Stimulated activated CD8-positive, alpha-beta memory T cell treated with anti-CD3 and anti-CD28 coated beads, Interleukin-7, amount 100 ng/mL, for 48 hours (primary cell): ENCODE results near the gene ASGR1.

ENCODE experiments used
- DNase-seq, 2 donors: peaks; one replicate each; pipeline ENCODE4 v3.0.0-alpha.2; 2020; ENCODE audit warnings: low read depth in 1 of 2; ENCODE audit errors: extremely low read depth in 1 of 2

ASGR1 gene, protein sequence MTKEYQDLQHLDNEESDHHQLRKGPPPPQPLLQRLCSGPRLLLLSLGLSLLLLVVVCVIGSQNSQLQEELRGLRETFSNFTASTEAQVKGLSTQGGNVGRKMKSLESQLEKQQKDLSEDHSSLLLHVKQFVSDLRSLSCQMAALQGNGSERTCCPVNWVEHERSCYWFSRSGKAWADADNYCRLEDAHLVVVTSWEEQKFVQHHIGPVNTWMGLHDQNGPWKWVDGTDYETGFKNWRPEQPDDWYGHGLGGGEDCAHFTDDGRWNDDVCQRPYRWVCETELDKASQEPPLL

DNA sequence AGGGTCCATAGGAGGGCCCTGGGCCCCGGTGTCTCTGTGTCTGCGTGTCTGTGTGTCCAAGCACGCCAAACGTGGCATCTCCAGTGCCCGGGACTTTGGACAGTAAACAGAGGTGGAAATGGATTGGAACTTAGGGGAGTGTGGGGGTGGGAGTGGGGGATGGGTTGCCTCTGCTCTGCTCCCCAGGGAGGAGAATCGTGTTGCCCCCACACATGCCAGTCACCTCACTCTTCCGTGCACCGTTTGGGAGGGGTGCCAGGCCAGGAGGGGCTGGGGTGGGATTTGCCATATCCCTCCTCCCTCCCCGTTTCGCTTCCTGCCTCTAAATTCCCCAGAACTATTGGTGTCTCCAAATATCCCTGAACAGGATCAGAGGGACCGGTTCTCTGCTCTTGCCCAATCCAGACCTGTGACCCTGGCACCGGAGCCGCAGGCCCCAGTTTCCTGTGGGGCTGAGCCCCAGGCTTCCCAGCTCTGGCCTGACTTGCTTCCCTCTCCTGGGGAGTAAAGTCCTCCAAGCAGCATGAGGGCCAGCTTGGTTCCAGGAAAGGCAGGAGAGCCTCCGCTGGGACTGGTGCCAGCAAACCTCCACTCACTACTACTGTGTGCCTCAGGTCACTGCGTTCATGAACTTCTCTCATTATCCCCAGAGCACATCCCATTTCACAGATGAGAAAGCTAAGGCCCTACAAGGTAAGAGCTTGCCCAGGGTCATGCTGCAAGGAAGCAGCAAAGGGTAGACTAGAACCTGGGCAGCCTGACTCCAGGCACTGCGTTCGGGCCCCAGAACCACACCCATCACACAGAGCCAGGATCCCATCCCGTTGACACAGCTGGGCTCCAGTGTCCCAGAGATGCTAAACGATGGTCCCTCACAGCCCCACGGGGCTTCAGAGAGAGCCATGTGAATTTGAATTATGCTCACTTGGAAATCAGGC is at the start of gene ASGR1:
ASGR1 (minus strand) TSS at position 54 of the 938 bp plus-strand sequence. CDS start 807 bp downstream, outside the sequence.
- no peak for DNase-seq

DNA sequence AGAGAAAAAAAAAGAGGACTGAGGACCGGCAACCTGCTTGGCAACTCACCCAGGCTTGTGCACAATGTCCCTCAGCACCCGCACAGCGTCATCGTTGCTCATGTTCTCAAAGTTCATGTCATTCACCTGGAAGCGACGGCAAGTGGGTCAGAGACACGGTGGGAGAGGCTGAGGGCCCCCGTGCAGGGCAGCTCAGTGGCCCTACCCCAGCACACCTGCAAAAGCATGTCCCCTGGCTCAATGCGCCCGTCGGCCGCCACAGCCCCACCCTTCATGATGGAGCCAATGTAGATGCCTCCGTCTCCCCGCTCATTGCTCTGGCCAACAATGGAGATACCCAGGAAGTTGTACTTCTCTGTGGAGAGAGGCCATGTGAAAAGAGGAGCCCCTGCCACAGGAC is 49.8 kb upstream of the ASGR1 start:
- no peak for DNase-seq

DNA sequence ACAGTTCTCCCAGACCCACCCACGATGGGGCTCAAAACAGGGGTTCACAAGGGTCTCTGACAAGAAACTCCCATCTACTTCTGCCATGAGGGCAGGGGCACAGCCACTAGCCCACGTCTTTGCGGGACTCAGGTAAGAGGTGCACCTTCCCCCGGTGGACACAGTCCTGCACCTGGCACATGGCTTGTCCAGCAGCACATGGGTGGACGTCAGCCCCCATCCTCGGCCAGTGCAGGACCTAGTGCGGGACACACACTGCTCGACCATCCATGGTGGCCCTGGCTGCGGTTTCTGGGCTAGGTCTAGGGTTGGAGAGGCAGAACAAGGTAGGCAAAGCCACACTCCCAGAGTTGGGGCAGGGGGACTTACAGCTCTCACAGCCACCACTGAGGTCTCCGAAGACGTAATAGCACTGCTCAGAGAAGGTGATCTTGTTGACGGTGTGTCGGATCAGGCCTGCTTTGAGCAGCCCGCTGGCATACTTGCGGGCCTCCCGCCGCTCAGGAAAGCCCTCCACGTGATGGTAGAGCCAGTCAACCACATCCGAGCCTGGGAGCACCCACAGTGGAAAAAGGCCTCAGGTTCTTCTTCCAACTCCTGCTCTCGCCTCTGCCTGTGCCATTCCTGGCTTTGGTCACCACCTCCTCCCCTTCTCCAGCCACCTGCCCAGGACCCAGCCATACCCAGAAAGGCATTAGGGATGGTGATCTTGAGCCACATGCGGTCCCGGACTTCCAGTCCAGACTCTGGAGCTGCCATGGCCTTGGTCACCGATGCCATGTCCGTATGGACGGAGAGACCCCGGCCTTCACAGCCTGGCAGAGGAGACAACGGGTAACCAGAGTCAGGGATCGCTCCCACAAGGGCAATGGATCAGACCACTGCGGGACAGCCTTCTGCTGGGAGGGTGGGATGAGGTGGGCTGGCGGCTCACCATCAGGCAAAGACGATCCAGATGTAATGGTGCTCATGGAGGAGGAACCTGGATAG is 47.8 kb upstream of the ASGR1 start:
- no peak for DNase-seq

DNA sequence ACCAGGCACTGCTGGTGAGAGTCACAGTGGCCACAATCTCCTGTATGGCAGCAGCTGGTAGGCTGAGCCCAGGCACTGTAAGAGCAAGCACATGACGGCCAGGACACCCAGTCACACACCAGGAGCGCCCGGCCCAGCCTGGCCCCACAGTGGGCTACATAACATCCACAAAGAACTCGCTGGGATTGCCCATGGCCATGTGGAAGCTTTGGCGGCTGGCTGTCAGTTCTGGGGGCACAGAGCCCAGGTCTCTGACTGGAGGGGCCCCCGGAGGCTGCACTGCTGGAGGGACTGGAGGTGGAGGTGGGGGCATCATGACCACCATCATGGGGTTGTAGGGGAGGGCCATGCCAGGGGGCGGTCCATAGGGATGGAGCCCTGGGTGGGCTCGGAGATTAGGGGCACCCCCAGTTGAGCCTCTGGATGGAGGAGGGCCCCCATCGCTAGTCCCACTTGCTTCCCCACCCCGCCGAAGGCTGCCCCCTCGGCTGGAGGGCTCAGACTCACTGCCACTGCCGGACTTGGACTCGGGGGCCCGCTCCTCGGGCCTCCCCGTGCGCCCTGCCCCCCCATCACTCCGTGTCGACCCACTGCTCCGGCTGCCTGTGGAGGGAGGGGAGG is 46.7 kb upstream of the ASGR1 start:
- DNase-seq, result no peak

DNA sequence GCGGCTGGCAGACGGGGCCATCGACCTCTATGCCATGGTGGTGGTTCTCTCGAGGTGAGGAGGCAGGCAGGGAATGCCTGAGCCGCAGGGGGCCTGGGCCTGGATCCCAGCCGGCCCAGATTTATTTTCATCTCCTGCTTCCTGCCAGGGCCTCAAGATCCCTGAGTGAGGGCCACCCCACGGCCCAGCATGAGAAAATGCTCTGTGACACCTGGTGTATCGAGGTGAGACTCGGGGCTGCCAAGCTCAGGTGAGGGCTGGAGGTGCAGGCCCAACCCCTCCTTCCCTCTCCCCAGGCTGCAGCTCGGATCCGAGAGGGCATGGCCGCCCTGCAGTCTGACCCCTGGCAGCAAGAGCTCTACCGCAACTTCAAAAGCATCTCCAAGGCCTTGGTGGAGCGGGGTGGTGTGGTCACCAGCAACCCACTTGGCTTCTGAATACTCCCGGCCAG is 45.5 kb upstream of the ASGR1 start:
- DNase-seq, result no peak

DNA sequence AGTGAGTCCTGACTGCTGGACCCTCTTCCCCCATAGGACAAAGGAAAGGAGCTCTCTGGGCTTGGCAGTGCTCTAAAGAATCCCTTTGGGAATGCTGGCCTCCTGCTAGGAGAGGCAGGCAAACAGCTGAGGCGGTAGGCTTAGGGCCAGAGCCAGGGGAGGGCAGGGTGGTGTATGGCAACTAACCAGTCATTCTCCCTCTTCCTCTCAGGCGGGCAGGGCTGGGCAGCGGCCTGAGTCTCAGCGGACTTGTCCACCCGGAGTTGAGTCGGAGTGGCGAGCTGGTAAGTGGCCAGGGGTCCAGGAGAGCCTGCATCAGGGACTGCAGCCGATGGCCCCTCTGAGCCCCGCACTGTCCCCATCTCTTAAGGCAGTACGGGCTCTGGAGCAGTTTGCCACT is 44.9 kb upstream of the ASGR1 start:
- DNase-seq, result no peak

DNA sequence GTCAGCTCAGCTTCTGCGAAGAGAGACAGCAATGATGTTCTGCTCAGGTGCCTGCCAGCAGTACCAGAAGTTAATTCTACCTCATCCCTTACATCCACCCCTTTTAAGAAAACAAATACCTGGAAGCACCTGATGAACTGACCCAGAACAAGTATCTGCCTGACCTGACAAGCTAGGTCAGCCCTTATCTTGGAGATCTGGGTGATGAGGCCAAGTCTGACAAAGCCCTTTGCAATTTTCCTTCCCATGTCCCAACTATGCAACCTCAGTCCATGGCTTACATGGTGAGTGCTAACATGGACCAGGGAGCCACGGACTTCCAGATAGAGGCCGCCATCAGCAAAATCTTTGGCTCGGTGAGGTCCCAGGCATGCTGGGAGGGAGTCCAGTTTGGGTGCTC is 44.2 kb upstream of the ASGR1 start:
- no peak for DNase-seq

DNA sequence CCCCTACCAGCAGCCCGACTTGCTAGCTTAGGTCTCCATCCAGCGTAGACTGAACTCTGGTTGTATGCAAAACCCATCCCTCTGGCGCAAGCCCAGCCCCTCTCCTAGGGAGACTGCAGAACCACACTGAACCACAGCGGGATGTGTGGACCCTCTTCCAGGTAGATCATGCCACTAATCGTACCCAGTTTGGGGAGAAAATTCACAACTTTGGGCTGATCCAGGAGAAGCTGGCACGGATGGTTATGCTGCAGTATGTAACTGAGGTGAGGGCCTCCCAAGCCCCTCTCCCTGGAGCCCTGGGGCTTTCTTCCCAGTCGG is 43.8 kb upstream of the ASGR1 start:
- DNase-seq, result no peak

DNA sequence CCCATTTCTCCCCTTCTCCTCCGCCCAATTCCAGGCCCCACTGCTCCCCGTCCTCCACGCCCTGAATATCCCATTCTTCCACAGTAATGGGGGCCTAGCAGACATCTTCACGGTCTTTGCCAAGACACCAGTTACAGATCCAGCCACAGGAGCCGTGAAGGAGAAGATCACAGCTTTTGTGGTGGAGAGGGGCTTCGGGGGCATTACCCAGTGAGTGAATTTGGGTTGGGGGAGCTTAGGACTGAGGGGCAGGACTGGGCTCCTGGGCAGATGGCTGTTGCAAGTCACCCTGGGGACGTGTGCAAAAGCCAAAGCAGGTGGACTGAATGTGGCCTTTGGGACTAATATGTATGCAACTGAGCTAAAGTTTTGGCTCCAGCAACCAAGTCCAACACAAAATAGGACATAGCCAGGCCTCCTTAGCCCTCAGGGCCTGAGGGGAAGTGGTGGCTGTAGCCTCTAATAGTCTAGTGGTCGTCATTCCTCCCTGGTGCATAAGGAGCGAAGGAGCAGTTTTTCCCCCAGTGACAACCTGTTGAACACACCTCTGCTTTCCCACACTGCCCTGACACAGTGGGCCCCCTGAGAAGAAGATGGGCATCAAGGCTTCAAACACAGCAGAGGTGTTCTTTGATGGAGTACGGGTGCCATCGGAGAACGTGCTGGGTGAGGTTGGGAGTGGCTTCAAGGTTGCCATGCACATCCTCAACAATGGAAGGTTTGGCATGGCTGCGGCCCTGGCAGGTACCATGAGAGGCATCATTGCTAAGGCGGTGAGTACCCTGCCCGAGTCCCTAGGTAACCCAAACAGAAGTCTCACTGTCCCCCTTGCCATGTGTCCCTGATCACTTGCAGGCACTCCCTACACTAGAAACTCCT is 43.2 kb upstream of the ASGR1 start:
- no peak for DNase-seq

DNA sequence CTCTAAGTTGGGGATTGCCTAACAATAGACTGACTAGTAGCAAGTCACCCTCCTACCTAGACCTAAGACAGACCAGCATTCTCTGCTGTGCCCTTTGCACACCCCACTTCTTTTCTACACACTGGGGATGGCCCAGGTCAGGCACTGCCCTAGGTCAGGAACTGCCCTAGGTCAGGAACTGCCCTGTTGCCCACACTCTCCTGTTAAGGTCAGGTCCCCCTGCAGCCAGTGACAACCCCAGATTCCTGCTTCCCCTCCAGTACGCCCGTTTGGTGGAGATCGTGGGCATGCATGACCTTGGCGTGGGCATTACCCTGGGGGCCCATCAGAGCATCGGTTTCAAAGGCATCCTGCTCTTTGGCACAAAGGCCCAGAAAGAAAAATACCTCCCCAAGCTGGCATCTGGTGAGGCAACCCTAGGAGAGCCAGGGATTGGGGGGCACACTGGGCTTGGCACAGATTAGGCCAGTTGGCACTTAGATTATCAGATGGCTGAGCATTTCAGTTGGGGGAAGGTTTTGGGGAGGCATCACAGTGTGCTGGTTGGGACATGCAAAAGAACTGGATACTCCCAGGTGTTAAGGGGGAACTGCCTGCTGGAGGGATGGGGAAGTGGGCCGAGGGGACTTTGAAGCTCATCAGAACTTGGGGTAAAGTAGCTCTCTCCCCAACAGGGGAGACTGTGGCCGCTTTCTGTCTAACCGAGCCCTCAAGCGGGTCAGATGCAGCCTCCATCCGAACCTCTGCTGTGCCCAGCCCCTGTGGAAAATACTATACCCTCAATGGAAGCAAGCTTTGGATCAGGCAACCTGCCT is 42.3 kb upstream of the ASGR1 start:
- DNase-seq, result no peak

DNA sequence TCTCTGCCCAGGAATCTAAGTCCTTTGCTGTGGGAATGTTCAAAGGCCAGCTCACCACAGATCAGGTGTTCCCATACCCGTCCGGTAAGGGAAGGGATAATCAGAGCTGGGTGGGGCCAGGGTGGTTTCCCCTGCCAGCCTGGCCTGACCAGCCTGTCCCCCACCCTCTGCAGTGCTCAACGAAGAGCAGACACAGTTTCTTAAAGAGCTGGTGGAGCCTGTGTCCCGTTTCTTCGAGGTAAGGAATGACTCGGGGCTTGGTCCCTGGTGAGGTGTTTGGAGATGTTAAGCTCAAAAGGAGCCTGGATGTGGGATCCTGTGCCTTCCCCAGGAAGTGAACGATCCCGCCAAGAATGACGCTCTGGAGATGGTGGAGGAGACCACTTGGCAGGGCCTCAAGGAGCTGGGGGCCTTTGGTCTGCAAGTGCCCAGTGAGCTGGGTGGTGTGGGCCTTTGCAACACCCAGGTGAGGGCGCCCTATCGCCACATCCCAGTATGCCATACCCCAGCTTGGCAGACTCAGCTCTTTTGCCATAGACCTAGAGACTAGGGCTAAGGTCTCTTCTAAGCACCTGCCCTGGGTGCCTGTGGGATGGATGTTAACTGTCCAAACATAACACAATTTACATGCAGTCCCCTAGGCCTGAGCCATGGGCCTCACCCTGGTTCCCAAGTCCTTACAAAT is 41.6 kb upstream of the ASGR1 start:
- peak in 1 of 2 donors; percentile 57 for DNase-seq

DNA sequence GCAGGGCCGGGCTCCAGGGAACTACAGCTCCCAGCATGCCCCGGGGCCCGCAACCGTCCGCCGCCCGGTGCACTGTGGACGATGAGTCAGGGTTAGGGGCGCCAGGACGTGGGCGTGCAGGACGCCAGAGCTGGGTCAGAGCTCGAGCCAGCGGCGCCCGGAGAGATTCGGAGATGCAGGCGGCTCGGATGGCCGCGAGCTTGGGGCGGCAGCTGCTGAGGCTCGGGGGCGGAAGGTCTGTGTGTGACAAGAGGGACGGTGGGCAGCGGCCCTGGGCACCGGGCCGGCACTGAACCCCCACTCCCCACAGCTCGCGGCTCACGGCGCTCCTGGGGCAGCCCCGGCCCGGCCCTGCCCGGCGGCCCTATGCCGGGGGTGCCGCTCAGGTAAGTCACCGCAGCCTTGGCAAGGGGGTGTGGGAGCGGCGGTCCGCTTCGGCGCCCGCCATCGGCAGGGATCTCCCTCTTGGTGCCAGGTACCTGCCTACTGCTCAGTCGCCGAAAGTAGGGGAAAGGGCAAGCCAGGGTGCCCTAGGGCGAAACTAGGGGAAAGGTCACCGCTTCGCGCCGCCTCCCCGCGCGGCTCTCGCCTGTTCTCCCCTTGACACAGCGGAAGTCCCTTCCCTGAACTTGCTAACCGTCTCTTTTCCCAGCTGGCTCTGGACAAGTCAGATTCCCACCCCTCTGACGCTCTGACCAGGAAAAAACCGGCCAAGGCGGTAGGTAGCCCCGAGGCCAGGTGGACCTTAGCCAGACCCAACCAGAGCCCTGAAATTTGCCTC is 40.8 kb upstream of the ASGR1 start, which contains the start of the genes ACADVL and DLG4:
ACADVL (plus strand) TSS at position 127 of the 781 bp plus-strand sequence; CDS start at position 174, 47 bp downstream.
DLG4 (minus strand) TSS at position 25 of the 781 bp plus-strand sequence.
- peak; percentile 85 to 87 for DNase-seq

DNA sequence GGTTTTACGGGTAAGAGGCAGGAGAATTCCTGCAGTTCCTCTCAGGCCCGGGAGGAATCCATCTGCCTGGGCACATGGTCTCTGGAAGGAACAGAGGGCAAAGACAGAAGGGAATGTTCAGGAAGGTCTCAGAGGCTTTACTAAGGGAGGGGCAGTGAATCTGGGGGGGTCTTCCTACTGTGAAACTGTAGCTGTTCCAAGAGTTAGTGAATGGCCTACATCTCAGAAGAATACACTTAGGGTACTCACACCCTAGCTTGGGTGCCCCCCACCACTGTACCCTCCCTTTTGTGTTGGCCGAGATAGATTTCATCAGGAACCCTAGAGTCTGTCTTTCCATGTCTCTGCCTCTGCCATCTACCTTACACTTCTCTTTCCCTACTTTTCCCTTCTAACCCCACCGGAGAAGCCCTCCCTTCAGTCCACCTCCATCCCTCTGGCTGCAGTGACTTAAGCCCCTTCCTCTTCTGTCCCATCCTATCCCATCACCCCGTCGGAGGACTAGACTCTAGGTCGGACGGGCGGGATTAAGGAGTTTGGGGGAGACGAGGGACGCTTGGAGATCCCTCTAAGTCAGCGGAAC is 40.1 kb upstream of the ASGR1 start:
- no peak for DNase-seq

DNA sequence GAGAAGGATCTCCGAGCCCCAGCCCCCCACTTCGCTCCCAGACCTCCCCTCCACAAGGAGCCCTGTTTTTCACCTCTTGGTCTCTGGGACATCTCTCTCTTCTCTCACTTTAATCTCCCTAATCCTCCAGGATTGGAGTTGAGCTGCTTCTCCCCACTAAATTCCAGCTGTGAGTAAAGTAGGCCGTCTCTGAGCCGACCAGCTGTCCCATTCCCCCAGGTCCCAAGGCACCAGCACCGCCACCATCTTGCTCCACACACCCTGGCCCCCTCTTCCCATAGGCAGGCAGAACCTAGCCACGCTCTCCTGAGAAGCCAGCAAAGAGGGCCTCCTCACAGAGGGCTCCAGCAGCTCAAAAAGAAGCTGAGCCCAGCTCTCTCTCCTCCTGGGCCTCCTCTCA is 39.6 kb upstream of the ASGR1 start:
- DNase-seq, result no peak

DNA sequence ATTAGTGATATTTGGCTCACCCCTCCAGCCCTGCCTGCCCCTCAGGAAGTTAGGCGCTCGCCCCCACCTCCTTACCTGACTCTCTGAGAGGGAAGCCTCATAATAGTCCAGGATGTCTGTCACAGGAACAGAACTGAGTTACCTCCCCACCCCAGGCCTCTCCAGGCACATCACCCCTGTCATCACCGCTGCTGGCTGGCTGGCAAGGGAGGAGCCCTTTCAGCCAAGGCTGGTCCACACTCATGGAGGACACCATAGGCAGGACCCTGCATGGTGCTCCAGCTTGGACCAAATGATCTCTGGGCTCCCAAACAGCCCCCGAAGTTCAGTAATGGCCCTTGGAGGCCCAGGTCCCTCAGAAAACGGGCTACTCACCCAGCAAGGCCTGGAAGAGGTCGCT is 39.0 kb upstream of the ASGR1 start:
- no peak for DNase-seq

DNA sequence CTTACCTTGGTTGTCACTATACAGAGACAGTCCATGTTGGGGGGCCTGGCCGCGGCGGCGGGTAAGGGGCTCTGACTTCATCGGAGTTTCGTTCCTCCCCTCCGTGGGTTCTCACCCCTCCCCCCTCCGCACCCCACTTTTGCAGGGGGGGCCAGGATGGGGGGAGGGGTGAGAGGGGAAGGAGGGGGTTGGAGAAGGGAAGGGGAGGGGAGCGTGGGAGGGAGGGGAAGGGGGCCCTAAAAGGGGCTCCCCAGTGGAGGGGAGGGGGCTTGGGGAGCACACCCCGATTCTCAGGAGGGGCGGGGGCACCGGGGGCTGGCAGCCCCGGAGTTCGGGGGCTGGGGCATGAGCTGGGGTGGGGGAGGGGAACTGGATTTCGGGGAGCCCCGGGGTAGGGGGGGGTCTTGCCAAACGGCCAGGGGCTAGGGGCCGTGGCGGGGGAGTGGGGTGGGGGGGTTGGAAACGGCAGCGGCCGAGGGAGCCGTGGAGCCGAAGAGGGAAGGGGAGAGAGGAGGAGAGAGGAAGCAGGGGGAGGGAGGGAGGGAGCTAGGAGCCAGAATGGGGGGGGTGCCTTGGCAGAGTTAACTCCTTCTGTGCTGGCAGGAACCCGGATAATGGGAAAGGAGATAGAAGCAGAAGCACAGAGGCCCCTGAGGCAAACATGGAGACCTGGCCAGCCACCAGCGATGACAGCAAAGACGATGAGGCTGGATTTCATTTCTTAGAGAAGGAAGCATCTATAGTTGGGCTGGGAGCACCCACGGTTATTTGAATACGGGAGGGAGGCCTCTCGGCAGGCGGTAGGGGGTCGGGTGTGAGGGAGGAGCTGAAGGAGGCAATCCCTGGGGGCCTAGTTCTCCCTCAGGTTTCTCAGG is 38.2 kb upstream of the ASGR1 start:
- no peak for DNase-seq
